Neural crest cell (in vitro differentiated cells): ENCODE measurements around the gene CYP19A1. TPM values are rescaled to one million over a fixed set of nuclear protein-coding genes. Genes with fewer than 3 reads are reported as not detected.

Experiments used
- DNase-seq: peaks from one replicate; pipeline ENCODE4 v3.0.0; 2021; ENCODE audit warnings: low read depth, mixed read lengths, low spot score
- H3K27ac Mint-ChIP-seq: one replicate; pipeline ENCODE4 v1.8.0; 2021; ENCODE audit warnings: mild to moderate bottlenecking, mixed read lengths; ENCODE audit not compliant: unreplicated experiment
- H3K27me3 Mint-ChIP-seq: 2 replicates; pipeline ENCODE4 v1.8.0; 2021; ENCODE audit warnings: low read depth, mild to moderate bottlenecking, mixed read lengths
- H3K36me3 Mint-ChIP-seq: 2 replicates; pipeline ENCODE4 v1.8.0; 2021; ENCODE audit warnings: low read depth, mild to moderate bottlenecking, mixed read lengths
- H3K4me1 Mint-ChIP-seq: 2 replicates; pipeline ENCODE4 v1.8.0; 2021; ENCODE audit warnings: mixed read lengths
- H3K4me3 Mint-ChIP-seq: one replicate; pipeline ENCODE4 v1.8.0; 2021; ENCODE audit warnings: mild to moderate bottlenecking, mixed read lengths
- H3K9me3 Mint-ChIP-seq: 2 replicates; pipeline ENCODE4 v1.8.0; 2021; ENCODE audit warnings: mixed read lengths
- total RNA-seq: library from RNA; stranded (reverse); gene quantifications from 2 replicates; pipeline ENCODE4 v1.2.1, GENCODE V29; 2021
- TF ChIP-seq, protein P1 (sequence below): fragments of 200-600 bp; sonication (generic); conservative IDR thresholded peaks from 2 replicates; pipeline ENCODE4 v1.5.0; 2021; ENCODE audit warnings: antibody characterized with exemption, mild to moderate bottlenecking

Gene CYP19A1
- total RNA-seq, 1 donor from 2014 or later = not detected

- Mint-ChIP-seq H3K4me3 (no peak overlapping the region), H3K4me1 (peaks cover 10% of the 10 kb centered on the region), H3K27ac (peak overlapping the region; percentile 76)
Observed at GRCh38 chr15:51227940-51228732, 110.3 kb downstream of the CYP19A1 start.

DNA sequence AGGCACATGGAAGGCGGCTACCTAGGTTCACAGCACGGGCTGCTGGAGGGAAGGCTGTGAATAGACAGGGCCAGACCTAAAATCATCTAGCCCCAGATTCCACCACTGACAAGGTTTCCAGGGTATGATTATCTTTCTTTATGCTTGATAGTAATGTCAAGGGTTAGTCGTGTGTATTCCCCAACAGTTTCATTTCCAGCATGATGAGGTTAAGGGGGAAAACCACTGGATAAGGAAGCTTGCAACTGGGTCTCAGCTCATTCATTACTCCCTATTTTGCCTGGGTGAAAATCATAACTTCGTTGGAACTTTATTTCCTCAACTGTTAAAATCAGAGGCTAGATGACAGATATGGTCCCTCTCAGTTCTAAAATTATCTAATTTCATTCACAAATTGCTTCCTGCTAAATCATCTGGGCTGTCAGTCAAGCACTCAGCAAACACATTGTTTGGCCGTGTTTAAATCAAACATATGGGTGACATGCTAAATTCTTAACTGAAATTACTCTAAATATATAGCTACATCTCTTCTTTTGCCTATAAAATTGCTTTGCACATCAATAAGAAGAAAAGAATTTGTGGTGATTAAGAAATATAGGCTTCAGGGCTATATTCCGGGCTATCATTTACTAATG is 111.7 kb downstream of the CYP19A1 start:
- no peak for DNase-seq
- H3K27ac Mint-ChIP-seq = no peak overlapping the region
- no peaks in the 10 kb centered on the region for H3K9me3 Mint-ChIP-seq
- TF ChIP-seq, protein P1, sequence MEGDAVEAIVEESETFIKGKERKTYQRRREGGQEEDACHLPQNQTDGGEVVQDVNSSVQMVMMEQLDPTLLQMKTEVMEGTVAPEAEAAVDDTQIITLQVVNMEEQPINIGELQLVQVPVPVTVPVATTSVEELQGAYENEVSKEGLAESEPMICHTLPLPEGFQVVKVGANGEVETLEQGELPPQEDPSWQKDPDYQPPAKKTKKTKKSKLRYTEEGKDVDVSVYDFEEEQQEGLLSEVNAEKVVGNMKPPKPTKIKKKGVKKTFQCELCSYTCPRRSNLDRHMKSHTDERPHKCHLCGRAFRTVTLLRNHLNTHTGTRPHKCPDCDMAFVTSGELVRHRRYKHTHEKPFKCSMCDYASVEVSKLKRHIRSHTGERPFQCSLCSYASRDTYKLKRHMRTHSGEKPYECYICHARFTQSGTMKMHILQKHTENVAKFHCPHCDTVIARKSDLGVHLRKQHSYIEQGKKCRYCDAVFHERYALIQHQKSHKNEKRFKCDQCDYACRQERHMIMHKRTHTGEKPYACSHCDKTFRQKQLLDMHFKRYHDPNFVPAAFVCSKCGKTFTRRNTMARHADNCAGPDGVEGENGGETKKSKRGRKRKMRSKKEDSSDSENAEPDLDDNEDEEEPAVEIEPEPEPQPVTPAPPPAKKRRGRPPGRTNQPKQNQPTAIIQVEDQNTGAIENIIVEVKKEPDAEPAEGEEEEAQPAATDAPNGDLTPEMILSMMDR = no peak
- no peak overlapping the region for H3K4me3 Mint-ChIP-seq
- peaks cover 10% of the 10 kb centered on the region for H3K4me1 Mint-ChIP-seq
- H3K36me3 Mint-ChIP-seq = no peaks in the 10 kb centered on the region
- no peaks in the 10 kb centered on the region for H3K27me3 Mint-ChIP-seq

More at GRCh38 chr15:51227940-51228732, 110.3 kb downstream of the CYP19A1 start:
- no peak for DNase-seq
- TF ChIP-seq, protein P1 = no peak
- no peaks in the 10 kb centered on the region for H3K36me3 Mint-ChIP-seq
- no peaks in the 10 kb centered on the region for H3K27me3 Mint-ChIP-seq
- H3K9me3 Mint-ChIP-seq = no peaks in the 10 kb centered on the region

- Mint-ChIP-seq H3K4me3 (no peak overlapping the region), H3K4me1 (peaks cover 10% of the 10 kb centered on the region), H3K9me3 (no peaks in the 10 kb centered on the region), H3K36me3 (no peaks in the 10 kb centered on the region), H3K27ac (no peak overlapping the region), H3K27me3 (no peaks in the 10 kb centered on the region)
- DNase-seq = no peak
- TF ChIP-seq, protein P1 = no peak
Observed at GRCh38 chr15:51224428-51224827, 114.0 kb downstream of the CYP19A1 start.

GRCh38 chr15:51223771-51224229 is 114.6 kb downstream of the CYP19A1 start:
- H3K27me3 Mint-ChIP-seq = no peaks in the 10 kb centered on the region
- DNase-seq = no peak
- peaks cover 9% of the 10 kb centered on the region for H3K4me1 Mint-ChIP-seq
- H3K27ac Mint-ChIP-seq = no peak overlapping the region
- no peak overlapping the region for H3K4me3 Mint-ChIP-seq
- no peaks in the 10 kb centered on the region for H3K9me3 Mint-ChIP-seq
- H3K36me3 Mint-ChIP-seq = no peaks in the 10 kb centered on the region
- TF ChIP-seq, protein P1 = no peak

DNA sequence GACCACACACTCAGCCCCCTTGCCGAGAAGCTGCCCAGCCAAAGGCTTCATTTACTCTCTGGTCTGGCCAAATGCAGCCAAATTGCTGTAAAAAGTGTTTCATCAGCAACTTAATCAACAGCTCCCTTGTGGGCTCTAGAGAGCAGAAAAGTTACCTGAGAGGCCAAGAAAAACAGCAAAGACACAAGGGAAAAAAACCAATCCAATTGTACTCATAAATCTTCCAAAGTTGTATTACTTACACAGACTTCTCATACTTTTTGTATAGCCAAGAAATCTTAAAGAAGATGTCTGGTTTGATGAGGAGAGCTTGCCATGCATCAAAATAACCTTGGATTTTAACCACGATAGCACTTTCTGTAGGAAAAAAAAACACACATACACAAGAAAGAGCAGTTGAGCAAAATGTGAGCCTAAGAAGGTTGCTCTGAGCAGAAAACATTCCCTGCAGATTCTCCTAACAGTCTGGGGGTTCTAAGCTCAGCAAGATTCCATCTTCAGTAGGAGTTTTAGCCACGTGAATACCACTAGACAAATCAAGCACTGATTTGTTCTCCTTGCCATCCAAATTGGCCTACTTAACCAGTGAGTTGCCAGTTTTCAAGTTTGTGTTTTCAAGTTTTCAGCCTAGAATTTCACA is 120.0 kb downstream of the CYP19A1 start:
- DNase-seq = no peak
- TF ChIP-seq, protein P1 = no peak
- H3K4me1 Mint-ChIP-seq = no peaks in the 10 kb centered on the region
- no peaks in the 10 kb centered on the region for H3K27me3 Mint-ChIP-seq
- H3K9me3 Mint-ChIP-seq = no peaks in the 10 kb centered on the region
- no peaks in the 10 kb centered on the region for H3K36me3 Mint-ChIP-seq
- no peak overlapping the region for H3K27ac Mint-ChIP-seq
- no peak overlapping the region for H3K4me3 Mint-ChIP-seq
